ENCODE measurements around the gene TBC1D9. TPM values are rescaled to one million over a fixed set of nuclear protein-coding genes. Genes with fewer than 3 reads are reported as not detected.

The TBC1D9 gene
- total RNA-seq, 1 experiment from 2014 or later: 0.70 TPM

- H3K27me3 Mint-ChIP-seq (ENCODE audit: low read depth): no peaks in the 10 kb centered on the region
- no peak overlapping the region for H3K4me3 Mint-ChIP-seq
- ATAC-seq (no peak), DNase-seq (ENCODE audit: low spot score) (no peak)
- TF ChIP-seq SP1 (CRISPR knock-in tag; conservative IDR thresholded peaks at IDR 0.05) (no peak), ARID4B (CRISPR knock-in tag; IDR thresholded peaks at IDR 0.05; ENCODE audit: borderline replicate concordance) (no peak), JUN (CRISPR knock-in tag; IDR thresholded peaks at IDR 0.05) (no peak), IRF2 (CRISPR knock-in tag; IDR thresholded peaks at IDR 0.05; ENCODE audit: borderline replicate concordance, low read depth) (no peak), E2F4 (CRISPR knock-in tag; IDR thresholded peaks at IDR 0.05; ENCODE audit: borderline replicate concordance, low read depth) (no peak), ELF4 (CRISPR knock-in tag; IDR thresholded peaks at IDR 0.05; ENCODE audit: low read depth) (no peak), FOXP4 (CRISPR knock-in tag; IDR thresholded peaks at IDR 0.05) (no peak), ZBTB43 (CRISPR knock-in tag; IDR thresholded peaks at IDR 0.05) (no peak), TP53 (CRISPR knock-in tag; IDR thresholded peaks at IDR 0.05) (no peak), ZNF232 (CRISPR knock-in tag; IDR thresholded peaks at IDR 0.05) (no peak), CBFB (CRISPR knock-in tag; IDR thresholded peaks at IDR 0.05; ENCODE audit: low read depth) (no peak), SOX15 (CRISPR knock-in tag; IDR thresholded peaks at IDR 0.05) (no peak), ZNF263 (CRISPR knock-in tag; IDR thresholded peaks at IDR 0.05; ENCODE audit: low read depth) (no peak), NFATC4 (CRISPR knock-in tag; IDR thresholded peaks at IDR 0.05) (no peak), HMGXB4 (CRISPR knock-in tag; IDR thresholded peaks at IDR 0.05) (no peak)
- TF ChIP-seq, protein P1, sequence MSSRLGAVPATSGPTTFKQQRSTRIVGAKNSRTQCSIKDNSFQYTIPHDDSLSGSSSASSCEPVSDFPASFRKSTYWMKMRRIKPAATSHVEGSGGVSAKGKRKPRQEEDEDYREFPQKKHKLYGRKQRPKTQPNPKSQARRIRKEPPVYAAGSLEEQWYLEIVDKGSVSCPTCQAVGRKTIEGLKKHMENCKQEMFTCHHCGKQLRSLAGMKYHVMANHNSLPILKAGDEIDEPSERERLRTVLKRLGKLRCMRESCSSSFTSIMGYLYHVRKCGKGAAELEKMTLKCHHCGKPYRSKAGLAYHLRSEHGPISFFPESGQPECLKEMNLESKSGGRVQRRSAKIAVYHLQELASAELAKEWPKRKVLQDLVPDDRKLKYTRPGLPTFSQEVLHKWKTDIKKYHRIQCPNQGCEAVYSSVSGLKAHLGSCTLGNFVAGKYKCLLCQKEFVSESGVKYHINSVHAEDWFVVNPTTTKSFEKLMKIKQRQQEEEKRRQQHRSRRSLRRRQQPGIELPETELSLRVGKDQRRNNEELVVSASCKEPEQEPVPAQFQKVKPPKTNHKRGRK (CRISPR knock-in tag; IDR thresholded peaks at IDR 0.05; ENCODE audit: borderline replicate concordance): no peak
- TF ChIP-seq, protein P2, sequence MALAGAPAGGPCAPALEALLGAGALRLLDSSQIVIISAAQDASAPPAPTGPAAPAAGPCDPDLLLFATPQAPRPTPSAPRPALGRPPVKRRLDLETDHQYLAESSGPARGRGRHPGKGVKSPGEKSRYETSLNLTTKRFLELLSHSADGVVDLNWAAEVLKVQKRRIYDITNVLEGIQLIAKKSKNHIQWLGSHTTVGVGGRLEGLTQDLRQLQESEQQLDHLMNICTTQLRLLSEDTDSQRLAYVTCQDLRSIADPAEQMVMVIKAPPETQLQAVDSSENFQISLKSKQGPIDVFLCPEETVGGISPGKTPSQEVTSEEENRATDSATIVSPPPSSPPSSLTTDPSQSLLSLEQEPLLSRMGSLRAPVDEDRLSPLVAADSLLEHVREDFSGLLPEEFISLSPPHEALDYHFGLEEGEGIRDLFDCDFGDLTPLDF (CRISPR knock-in tag; IDR thresholded peaks at IDR 0.05): no peak
- TF ChIP-seq, protein P3, sequence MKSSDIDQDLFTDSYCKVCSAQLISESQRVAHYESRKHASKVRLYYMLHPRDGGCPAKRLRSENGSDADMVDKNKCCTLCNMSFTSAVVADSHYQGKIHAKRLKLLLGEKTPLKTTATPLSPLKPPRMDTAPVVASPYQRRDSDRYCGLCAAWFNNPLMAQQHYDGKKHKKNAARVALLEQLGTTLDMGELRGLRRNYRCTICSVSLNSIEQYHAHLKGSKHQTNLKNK (CRISPR knock-in tag; IDR thresholded peaks at IDR 0.05): no peak
- no peak overlapping the region for H3K27ac Mint-ChIP-seq
- H3K36me3 Mint-ChIP-seq: 0 out of 2 replicates have a peak, but pooled peaks cover 4% of the 10 kb centered on the region
- peaks cover 13% of the 10 kb centered on the region; the same call in 1 of the 2 replicates for H3K9me3 Mint-ChIP-seq
- CTCF ChIA-PET: no interaction called here
- H3K4me1 Mint-ChIP-seq: peaks cover 6% of the 10 kb centered on the region
- POLR2A ChIA-PET: no interaction called here
Measured at GRCh38 chr4:140704392-140704960, 51.7 kb downstream of the TBC1D9 start.

Measured in WTC11 (cell line).